IPS DF 4.7 (cell line): ENCODE measurements around the gene PPM1G.
"Not testable (repeated sequence)": the region's sequence is repeated elsewhere in the genome, so short reads cannot be mapped to it uniquely, and the experiment has no call there.

Experiments
- DNase-seq: peaks from one replicate; pipeline ENCODE4 v3.0.0-alpha.2; 2013; ENCODE audit warnings: low spot score; ENCODE audit errors: extremely low read depth

PPM1G gene, protein sequence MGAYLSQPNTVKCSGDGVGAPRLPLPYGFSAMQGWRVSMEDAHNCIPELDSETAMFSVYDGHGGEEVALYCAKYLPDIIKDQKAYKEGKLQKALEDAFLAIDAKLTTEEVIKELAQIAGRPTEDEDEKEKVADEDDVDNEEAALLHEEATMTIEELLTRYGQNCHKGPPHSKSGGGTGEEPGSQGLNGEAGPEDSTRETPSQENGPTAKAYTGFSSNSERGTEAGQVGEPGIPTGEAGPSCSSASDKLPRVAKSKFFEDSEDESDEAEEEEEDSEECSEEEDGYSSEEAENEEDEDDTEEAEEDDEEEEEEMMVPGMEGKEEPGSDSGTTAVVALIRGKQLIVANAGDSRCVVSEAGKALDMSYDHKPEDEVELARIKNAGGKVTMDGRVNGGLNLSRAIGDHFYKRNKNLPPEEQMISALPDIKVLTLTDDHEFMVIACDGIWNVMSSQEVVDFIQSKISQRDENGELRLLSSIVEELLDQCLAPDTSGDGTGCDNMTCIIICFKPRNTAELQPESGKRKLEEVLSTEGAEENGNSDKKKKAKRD

DNA sequence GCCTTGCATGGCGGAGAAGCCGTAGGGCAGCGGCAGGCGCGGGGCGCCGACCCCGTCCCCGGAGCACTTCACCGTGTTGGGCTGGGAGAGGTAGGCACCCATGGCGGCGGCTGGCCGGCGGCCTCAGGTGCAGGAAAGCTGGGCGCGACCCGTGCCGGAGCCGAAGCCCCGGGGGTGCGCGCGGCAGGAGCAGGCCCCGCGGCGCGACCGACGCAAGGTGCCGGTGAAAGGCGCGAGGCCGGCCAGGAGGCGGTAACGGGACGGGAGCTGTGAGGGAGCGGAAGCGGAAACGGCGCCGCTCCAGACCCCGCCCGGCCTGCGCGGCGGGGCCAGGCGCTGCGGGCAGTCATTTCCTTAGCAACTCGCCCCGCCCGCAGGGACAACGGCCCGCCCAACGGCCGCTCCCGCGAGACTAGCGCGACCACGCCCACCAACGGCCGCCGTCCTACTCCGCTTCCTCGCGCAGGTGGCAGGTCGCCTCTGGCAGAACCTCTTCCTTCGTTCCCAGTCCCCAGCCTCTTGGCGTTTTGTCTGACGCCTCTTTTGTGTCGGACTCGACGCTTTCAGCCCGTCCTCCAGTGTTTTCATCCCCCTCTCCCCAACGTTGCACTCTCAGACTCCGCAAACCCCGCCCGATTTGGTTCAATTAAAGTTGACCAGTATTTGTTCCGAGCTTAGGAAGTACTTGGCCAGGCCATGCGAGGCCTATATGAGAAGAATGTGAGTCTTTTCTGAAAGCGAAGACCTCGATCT is at the start of gene PPM1G:
Gene PPM1G (minus strand): TSS at position 271 of the 753 bp plus-strand sequence. CDS start 169 bp downstream, at position 102.
- DNase-seq: no peak

DNA sequence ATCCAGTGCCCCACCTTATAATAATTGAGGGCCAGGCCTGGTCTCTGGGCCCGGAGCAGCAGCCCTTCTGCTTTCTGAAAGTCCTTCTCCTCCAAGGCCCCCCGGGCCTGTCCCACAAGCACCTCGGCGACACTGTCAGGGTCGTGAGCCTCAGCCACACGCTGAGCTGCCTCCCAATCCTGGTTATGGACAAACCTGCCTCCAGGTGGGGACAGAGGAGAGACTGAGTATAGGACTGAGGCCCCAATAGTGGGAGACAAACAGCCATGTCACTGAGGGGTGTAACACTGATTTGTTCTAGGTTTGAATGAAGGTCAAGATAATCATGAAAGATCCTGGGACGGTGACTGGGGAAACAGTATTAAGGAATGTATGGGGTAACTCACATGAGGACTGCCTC is 44.6 kb upstream of the PPM1G start:
- DNase-seq: no peak

DNA sequence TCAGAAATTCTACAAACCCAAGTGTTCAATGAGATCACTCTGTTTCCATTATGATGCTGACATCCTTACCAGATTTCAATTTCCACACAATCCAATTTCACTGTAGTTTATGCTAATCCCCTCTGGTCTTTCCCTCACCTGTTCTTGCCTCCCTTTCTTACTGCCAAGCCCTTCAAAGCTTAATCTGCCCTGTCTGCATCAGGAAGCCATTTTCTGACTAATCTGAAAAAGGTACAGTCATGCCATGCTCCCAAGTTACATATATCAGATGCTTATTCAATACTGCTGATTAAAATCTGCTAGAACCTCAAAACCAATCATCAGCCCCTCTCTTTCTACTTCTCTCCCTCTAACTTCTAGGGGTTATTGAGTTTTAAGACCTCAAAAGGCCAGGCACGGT is 41.7 kb upstream of the PPM1G start:
- no peak for DNase-seq

DNA sequence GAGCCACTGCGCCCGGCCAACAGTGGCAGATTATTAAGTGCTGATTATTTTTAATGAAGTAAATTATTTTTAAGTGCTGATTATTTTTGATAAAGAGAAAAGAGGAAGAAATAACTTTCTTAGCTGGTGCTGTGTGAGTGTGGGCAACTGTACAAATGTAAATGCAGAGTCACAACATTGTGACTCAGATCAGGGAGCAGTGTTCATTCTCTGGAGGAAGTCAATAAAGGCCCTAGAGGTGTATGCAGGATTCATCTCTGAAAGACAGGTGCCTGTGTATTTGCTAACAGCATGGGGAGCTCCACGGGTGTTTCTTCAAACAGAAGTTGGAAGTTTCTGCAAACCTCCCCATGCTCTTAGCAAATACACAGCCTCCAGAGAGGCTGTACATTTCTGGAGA is 39.0 kb upstream of the PPM1G start:
- DNase-seq: no peak

DNA sequence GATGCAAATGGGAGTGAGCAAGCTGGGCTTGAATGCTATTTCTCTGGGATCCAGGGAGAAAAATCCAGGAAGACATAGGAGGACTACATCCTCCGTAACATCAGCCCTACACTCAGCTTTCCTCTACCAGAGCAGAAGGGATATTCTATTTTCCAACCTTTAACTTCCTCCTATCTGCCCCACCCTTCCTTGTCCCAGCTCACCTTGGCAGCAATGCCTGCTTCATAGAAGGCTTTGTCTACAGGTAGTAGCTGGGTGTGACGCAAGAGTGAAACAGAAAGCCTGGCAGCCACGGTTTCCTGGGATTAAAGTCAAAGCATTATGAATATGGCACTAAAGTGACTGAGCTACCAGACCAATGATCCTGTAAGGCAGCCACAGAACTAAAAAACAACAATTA is 36.7 kb upstream of the PPM1G start:
- no peak for DNase-seq

DNA sequence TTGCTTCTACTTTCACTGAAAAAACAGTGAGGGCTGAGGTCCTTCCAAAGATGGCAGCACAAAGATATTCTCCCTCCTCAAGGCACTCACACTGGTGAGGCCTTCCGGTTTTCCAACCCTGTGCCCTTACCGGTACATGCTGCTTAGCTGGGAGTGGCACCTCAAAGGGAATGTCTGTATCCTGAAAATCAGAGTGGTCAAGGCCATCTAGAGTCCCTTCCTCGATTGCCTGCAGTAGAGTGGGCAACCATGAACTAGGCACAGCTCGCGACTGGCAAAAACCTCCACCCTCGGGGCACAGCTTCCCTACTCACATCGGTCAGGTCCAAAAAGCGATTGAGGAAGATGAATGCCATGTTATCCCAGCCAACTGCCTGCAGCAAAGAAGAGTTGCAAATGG is 36.2 kb upstream of the PPM1G start:
- DNase-seq: no peak

DNA sequence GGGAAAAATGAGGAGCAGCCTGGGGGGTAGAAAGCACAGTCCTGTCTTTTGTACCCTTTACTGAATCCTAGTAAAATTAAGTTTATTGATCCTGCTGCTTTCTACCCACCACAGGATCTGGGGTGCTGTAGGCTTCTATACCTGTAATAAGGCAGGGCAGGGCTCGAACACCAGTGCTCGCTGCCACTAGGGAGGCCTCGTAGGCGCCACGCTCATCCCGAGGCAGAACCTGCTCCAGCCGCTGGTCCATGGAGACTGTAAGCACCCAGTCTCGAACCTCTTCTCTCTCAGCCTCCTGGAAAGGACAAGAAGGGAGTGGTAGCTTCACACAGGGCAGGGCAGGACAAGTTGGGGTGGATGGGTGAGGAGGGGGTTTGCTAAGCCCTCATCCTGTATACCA is 35.8 kb upstream of the PPM1G start:
- DNase-seq: no peak

DNA sequence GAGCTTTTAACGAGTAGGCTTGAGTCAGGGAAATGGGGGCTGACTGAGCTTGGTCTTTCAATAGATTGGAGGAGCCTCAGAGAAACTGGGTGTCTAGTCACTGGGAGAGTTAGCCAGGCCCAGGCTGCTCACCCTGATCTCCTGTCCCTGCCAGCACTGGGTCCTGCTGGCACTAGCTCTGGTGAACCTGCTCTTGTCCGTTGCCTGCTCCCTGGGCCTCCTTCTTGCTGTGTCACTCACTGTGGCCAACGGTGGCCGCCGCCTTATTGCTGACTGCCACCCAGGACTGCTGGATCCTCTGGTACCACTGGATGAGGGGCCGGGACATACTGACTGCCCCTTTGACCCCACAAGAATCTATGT is 33.5 kb upstream of the PPM1G start:
- no peak for DNase-seq

DNA sequence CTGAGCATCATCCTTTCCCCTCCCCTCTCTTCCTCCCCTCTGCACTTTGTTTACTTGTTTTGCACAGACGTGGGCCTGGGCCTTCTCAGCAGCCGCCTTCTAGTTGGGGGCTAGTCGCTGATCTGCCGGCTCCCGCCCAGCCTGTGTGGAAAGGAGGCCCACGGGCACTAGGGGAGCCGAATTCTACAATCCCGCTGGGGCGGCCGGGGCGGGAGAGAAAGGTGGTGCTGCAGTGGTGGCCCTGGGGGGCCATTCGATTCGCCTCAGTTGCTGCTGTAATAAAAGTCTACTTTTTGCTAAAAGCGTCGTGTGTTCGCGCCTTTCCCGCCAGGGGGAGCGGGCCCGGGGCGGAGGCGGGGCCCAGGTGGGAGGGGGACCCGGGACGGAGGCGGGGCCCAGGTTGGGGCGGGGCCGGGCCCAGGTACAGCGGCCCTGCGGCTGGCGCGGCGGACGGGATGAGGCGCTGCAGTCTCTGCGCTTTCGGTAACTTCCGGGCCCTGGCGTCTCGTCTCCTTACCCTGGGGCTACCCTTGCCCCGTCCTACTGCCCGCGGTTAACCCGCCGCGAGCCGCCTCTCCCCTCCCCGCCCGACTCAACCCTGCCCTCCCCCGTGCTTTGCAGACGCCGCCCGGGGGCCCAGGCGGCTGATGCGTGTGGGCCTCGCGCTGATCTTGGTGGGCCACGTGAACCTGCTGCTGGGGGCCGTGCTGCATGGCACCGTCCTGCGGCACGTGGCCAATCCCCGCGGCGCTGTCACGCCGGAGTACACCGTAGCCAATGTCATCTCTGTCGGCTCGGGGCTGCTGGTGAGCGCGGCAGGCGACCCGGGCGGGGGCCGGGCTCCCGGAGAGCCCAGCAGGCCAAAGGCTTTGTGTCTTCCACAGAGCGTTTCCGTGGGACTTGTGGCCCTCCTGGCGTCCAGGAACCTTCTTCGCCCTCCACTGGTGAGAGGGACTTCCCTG is 32.8 kb upstream of the PPM1G start, which contains the start of gene KRTCAP3:
Gene KRTCAP3 (plus strand): TSS at position 424 of the 962 bp plus-strand sequence. CDS start 32 bp downstream, at position 456.
- no peak for DNase-seq

DNA sequence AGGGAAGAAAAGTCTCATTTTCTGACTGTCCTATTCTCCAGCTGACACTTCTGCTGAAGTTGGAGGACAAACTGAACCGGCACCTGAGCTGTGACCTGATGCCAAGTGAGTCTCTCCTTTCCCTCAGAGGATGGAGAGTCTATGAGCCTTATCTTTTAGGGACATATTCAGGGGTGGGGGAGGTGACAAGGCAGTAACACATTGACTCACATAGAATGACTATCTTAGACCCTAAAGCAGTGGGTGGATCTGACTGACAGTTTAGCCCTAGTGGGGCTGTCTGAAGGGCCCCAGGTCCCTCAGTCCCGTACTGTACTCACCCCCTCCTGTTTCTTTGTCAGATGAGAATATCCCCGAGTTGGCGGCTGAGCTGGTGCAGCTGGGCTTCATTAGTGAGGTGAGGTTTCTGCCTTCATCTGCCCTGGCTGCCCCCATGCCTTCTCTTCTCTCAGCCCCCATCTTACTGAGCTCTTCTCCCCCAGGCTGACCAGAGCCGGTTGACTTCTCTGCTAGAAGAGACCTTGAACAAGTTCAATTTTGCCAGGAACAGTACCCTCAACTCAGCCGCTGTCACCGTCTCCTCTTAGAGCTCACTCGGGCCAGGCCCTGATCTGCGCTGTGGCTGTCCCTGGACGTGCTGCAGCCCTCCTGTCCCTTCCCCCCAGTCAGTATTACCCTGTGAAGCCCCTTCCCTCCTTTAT is 32.0 kb upstream of the PPM1G start:
- no peak for DNase-seq

DNA sequence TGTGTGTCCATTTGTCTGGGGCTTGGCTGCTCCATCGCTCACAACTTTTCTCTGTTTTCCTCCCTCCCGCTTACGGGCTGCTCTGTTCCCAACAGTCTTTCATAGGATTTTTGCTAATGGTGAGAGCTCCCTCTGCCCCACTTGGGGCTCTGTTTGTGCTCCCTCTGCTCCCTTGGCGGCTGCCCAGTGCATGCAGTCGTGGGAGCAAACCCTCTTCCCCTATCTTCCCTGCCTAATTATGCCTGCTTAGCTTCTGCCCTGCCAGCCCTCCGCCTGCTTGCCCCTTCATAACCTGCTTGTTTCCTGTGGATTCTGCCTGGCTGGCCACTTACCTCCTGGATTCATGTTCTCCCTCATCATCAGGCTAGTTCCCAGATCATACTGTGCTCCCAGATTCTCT is 26.2 kb upstream of the PPM1G start:
- no peak for DNase-seq

DNA sequence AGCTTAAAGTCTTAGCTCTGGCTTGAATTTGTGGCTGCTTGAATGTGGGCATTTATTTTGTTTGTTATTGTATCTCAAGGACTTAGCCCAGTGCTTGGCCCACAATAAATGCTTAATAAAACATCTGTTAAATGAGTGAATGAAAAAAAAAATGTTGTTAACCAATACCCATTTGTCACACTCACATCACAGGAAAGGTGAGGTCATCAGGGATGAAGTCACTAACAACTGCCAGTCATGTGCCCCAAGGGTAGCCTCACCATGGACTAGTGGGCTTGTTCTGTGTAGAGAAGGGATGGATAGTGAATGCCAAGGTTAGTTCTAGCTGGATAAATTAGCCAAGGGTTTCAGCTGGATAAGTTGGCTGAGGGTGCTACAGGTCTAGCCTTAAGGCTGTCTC is 22.0 kb upstream of the PPM1G start:
- no peak for DNase-seq

DNA sequence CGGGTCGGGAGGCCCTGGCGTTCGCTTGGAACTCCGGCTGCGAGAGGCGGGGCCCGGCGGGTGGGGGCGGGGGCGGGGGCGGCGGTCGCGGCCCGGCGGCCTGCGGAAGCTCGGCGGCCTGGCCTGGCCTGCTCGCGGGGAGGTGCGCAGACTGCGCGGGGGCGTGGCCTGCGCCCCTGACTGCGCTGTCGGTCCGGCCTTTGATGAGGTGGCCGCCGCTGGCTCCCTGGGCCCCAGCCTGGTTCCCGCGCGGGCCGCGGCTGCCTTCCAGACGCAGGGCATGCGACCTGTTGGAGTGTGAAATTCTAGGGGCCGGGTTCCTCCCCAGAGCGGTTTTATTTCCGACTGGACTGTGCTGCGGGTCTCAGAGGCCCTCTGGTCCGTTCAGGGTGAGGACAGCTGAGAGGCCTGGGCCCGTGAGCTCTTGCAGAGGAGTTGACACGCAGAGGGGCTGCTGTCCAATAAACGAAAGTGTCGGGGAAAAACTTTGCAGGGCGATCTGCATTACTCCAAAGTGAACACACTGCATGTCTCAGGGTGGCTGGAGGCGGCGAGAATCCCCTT is 19.7 kb upstream of the PPM1G start:
- DNase-seq: no peak

DNA sequence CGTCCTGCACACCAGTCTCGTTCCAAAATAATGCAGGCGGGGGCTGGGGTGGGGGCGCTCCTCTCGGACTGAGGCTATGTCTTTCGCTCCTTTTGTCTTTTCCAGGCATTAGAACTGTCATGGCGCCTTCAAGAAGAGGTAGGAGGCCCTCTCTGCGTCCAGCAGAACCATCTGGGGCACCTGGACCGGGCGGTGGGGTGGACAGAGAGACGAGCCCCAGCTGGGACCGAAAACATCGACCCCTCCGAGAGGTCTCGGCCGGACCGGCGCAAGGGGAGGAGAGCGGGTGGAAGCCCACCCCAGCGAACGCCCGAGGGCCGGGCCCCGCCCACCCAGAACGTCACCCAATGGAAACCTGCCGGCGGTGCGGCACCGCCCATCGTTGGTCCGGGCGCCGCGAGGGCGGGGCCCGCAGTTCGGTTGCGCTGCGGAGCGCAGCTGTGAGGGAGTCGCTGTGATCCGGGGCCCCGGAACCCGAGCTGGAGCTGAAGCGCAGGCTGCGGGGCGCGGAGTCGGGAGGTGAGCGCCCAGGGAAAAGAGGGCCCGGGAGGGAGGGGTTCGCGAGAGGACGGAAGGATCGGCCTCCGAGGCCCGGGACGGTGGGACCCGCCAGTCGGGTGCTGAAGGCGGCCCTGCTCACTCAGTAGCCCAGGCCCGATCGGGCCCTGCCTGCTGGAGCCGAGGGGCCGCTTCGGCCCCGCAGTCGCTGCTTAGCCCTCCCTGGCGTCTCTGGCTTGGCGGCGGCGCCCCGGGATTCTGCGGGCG is 19.0 kb upstream of the PPM1G start, which contains the start of gene NRBP1:
Gene NRBP1 (plus strand): TSS at position 419 of the 765 bp plus-strand sequence. CDS start 4,643 bp downstream, outside the sequence.
- DNase-seq: no peak

DNA sequence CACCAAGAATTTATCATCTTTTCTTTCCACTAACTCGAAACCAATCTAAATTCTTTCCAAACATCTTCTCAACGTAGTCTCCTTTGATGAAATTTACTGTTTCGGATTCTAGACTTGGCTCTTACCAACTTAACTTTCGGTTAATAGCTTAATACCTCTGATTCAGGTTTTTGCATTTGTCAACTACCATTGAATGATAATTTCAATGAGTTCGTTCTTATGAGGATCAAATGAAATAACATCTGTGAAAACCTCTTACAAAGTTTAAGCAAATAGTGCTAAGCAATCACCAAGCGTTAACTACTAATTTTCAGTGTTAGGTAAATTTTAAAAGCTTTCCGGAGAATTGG is 18.4 kb upstream of the PPM1G start:
- DNase-seq: no peak

DNA sequence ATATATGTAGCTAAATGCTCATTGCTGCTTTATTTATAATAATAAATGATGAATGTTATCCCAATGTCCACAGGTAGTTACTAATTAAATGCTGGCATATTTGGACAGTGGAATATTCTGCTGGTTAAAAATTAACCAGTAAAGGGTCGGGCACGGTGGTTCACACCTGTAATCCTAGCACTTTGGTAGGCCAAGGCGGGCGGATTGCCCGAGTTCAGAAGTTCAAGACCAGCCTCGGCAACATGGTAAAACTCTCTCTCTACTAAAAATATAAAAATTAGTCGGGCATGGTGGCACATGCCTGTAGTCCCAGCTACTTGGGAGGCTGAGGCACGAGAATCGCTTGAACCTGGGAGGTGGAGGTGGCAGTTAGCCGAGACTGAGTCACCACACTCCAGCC is 15.6 kb upstream of the PPM1G start:
- DNase-seq: not testable (repeated sequence)

DNA sequence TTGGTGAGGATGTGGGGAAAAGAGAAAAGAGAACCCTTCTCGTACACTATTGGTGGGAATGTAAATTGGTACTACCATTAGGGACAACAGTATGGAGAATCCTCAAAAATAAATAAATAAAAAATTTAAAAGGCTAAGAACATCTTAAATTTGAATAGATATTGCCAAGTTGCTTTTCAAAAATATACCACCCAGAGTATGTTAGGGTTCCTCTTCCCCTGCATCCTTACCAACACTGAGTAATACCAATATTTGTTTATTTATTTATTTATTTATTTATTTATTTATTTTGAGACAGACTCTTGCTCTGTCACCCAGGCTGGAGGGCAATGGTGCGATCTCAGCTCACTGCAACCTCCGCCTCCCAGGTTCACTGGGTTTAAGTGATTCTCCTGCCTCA is 13.6 kb upstream of the PPM1G start:
- DNase-seq: no peak

DNA sequence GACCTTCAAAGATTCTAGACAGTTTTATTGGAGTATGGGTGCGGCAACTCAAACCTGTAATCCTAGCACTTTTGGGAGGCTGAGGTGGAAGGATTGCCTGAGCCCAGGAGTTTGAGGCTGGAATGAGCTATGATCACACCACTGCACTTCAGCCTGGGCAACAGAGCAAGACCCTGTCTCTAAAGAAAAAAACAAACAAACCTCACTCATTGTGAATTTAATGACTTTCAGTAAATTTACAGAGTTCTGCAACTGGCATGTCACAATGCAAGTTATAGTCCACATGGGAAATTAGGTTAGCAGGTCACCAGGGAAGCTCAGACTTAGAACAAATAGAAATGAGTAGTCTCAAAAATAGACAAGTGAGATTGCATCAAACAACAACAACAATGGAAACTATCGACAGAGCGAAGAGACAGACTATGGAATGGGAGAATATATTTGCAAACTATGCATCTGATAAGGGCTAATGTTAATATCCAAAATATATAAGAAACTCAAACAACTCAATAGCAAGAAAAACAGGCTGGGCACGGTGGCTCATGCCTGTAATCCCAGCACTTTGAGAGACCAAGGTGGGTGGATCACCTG is 12.4 kb upstream of the PPM1G start:
- no peak for DNase-seq

DNA sequence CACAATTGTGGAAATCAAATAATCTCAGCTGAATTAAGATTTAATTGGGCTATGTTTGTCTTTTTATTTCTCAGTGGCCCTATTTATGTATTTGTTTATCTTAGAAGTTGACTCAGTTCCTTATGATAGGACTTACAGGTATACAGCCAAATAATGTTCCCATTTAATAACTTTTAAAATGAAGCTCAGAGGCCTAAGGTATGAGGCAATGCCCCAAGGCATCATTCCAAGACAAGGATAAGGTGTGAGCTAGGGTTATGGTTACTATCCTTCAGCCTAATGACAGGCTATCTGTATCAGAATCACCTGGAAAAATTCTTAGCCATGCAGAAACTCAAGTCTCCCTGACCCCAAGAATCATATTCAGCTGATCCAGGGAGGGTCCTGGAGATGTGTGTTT is 11.6 kb upstream of the PPM1G start:
- no peak for DNase-seq
